Naive thymus-derived CD4-positive, alpha-beta T cell (primary cell): ENCODE data around the gene GIMAP2. TPM values are rescaled to one million over a fixed set of nuclear protein-coding genes. Genes with fewer than 3 reads are reported as not detected.

Source experiments
- ATAC-seq: fragments of 150-1000 bp; cut with Tn5 transposase; 2 replicates; pipeline ENCODE4 v1.10.0; 2021; ENCODE audit warnings: mild to moderate bottlenecking, moderate library complexity
- CTCF ChIA-PET: fragments of 350-600 bp; sonication (Branson Sonifier 250); formaldehyde crosslinking; loops from one replicate; lab custom pipeline; 2021; ENCODE audit warnings: antibody characterized with exemption; lab: Charles Lee
- POLR2A ChIA-PET: fragments of 350-600 bp; sonication (Branson Sonifier 250); formaldehyde crosslinking; loops from one replicate; lab custom pipeline; 2021; ENCODE audit warnings: antibody characterized with exemption, inconsistent platforms; lab: Charles Lee
- DNase-seq, 9 donors: peaks; one replicate each; pipeline versions ENCODE4 v3.0.0 to v3.0.0-alpha.2; 2020 to 2022; ENCODE audit warnings: mixed read lengths in 1 of 9
- H3K27ac ChIP-seq: one replicate; pipeline ENCODE4 v1.7.0; 2013; ENCODE audit warnings: mild to moderate bottlenecking, low read depth, low read length, moderate library complexity
- H3K27me3 ChIP-seq, 2 donors: one replicate each; pipeline ENCODE4 v1.7.0; 2013; ENCODE audit warnings: low read length in 2 of 2, mild to moderate bottlenecking in 2 of 2, moderate library complexity in 2 of 2; ENCODE audit not compliant: control insufficient read depth in 2 of 2, insufficient read depth in 2 of 2
- H3K36me3 ChIP-seq, 3 experiments: 1 replicate in 2 of 3; 2 replicates in 1 of 3; pipeline ENCODE4 v1.7.0; 2013; ENCODE audit warnings: low read length in 3 of 3, mild to moderate bottlenecking in 3 of 3, moderate library complexity in 1 of 3; ENCODE audit not compliant: insufficient read depth in 3 of 3, control insufficient read depth in 2 of 3
- H3K4me1 ChIP-seq, 2 donors: one replicate each; pipeline ENCODE4 v1.7.0; 2013; ENCODE audit warnings: low read length in 2 of 2, mild to moderate bottlenecking in 2 of 2, moderate library complexity in 1 of 2; ENCODE audit not compliant: control insufficient read depth in 2 of 2, insufficient read depth in 2 of 2
- H3K4me3 ChIP-seq: 2 replicates; pipeline ENCODE4 v1.7.0; 2013; ENCODE audit warnings: mild to moderate bottlenecking, low read length
- H3K9me3 ChIP-seq, 3 experiments: 1 replicate in 2 of 3; 2 replicates in 1 of 3; pipeline ENCODE4 v1.7.0; 2013; ENCODE audit warnings: low read length in 3 of 3; ENCODE audit not compliant: control insufficient read depth in 2 of 3
- H3K27ac Mint-ChIP-seq, 9 donors: one replicate each; pipeline ENCODE4 v1.8.0; 2020 to 2022; ENCODE audit warnings: mixed read lengths in 9 of 9, mild to moderate bottlenecking in 8 of 9, moderate library complexity in 5 of 9, inconsistent platforms in 2 of 9
- H3K27me3 Mint-ChIP-seq, 5 donors: one replicate each; pipeline ENCODE4 v1.8.0; 2021 to 2022; ENCODE audit warnings: mixed read lengths in 5 of 5, mild to moderate bottlenecking in 1 of 5
- H3K36me3 Mint-ChIP-seq, 5 donors: one replicate each; pipeline ENCODE4 v1.8.0; 2020 to 2022; ENCODE audit warnings: mixed read lengths in 5 of 5, mild to moderate bottlenecking in 3 of 5, inconsistent platforms in 1 of 5
- H3K4me1 Mint-ChIP-seq, 7 donors: one replicate each; pipeline ENCODE4 v1.8.0; 2020 to 2022; ENCODE audit warnings: mixed read lengths in 7 of 7, mild to moderate bottlenecking in 3 of 7, inconsistent platforms in 1 of 7
- H3K4me3 Mint-ChIP-seq, 10 donors: one replicate each; pipeline ENCODE4 v1.8.0; 2020 to 2022; ENCODE audit warnings: mild to moderate bottlenecking in 10 of 10, mixed read lengths in 10 of 10, moderate library complexity in 6 of 10, inconsistent platforms in 2 of 10
- H3K9me3 Mint-ChIP-seq, 11 donors: one replicate each; pipeline ENCODE4 v1.8.0; 2020 to 2022; ENCODE audit warnings: mixed read lengths in 11 of 11, mild to moderate bottlenecking in 4 of 11, inconsistent platforms in 1 of 11, moderate library complexity in 1 of 11
- intact Hi-C, 2 donors: fragments of 100-400 bp; cut with micrococcal nuclease; formaldehyde crosslinking; loops; one replicate each; pipeline ENCODE4 v1.15.1; 2023
- polyA plus RNA-seq, 2 donors: library from polyadenylated mRNA; unstranded; fragments of 300-500 nt; fragmentation: Illumina TruSeq; gene quantifications; one replicate each; pipeline ENCODE4 v1.2.3, GENCODE V29; 2021
- total RNA-seq, 6 experiments: library from RNA in 5 of 6; stranded (reverse) in 5 of 6; gene quantifications; 1 replicate in 5 of 6; 2 replicates in 1 of 6; pipeline ENCODE4 v1.2.3 and lab custom pipeline; 2021 to 2026

The GIMAP2 gene
- total and polyA plus RNA-seq, 7 experiments from 2014 or later, result 79.4 to 286 (median 150) TPM

- H3K27ac ChIP-seq, result peak overlapping the region; percentile 78
- Mint-ChIP-seq H3K27me3 (no peaks in the 10 kb centered on the region), H3K4me3 (peak overlapping the region; percentile 63 to 84 (median 76)), H3K4me1 (peaks cover 51 to 92% (median 89%) of the 10 kb centered on the region in 7 donors), H3K36me3 (peaks cover 9 to 46% (median 13%) of the 10 kb centered on the region in 5 donors), H3K27ac (peak overlapping the region; percentile 73 to 100 (median 97)), H3K9me3 (peaks cover under 1 to 33% (median 9%) of the 10 kb centered on the region in 11 donors)
- no peaks in the 10 kb centered on the region for H3K36me3 ChIP-seq
- H3K4me3 ChIP-seq, result peak overlapping the region; percentile 15
- peak; percentile 20 for ATAC-seq
- H3K4me1 ChIP-seq, result peaks cover 76 to 79% of the 10 kb centered on the region in 2 donors
- peak in 5 of 9 donors; percentile 27 to 52 (median 37) for DNase-seq
- intact Hi-C loops, result loop anchor here (1.0 to 10.0 kb wide), 5 partner anchors 11 to 311 kb away; partner anchors contain the start of genes GIMAP1 (in 1 of the 2) and KCNH2 (in 1 of the 2)
- no peaks in the 10 kb centered on the region for H3K27me3 ChIP-seq
- ChIA-PET POLR2A (interaction anchor here (0.8 to 6.2 kb wide), 6 partner anchors 9 to 147 kb away, joined by 3 to 64 read pairs (median 5); partner anchors contain the start of genes GIMAP1, GIMAP2 and GIMAP4), CTCF (interaction anchor here (0.5 kb wide), 1 partner anchor 92 kb away, joined by 3 read pairs; no protein-coding TSS in a partner anchor)
- no peaks in the 10 kb centered on the region for H3K9me3 ChIP-seq
These were observed 21.6 kb upstream of the GIMAP2 start for GRCh38 chr7:150663802-150664494.

- H3K27ac ChIP-seq, result peak overlapping the region; percentile 78
- peaks cover 87 to 90% of the 10 kb centered on the region in 2 donors for H3K4me1 ChIP-seq
- Mint-ChIP-seq H3K4me3 (peak overlapping the region; percentile 41 to 84 (median 68)), H3K36me3 (peaks cover 5 to 44% (median 10%) of the 10 kb centered on the region in 5 donors), H3K9me3 (peaks cover 2 to 26% (median 10%) of the 10 kb centered on the region in 11 donors), H3K27me3 (no peaks in the 10 kb centered on the region), H3K27ac (peak overlapping the region; percentile 73 to 100 (median 97)), H3K4me1 (peaks cover 54 to 100% (median 94%) of the 10 kb centered on the region in 7 donors)
- POLR2A ChIA-PET, result interaction anchor here (0.6 to 6.6 kb wide), 19 partner anchors 8 to 213 kb away, joined by 3 to 88 read pairs (median 7); partner anchors contain the start of genes GIMAP1, GIMAP2, GIMAP4 and GIMAP6
- H3K27me3 ChIP-seq, result no peaks in the 10 kb centered on the region
- no peaks in the 10 kb centered on the region for H3K9me3 ChIP-seq
- peak overlapping the region; percentile 25 for H3K4me3 ChIP-seq
- no peaks in the 10 kb centered on the region for H3K36me3 ChIP-seq
- intact Hi-C loops, result loop anchor here (5.0 to 10.0 kb wide), 3 partner anchors 183 to 417 kb away; partner anchors contain the start of genes FASTK (in 1 of the 2), KCNH2 (in 1 of the 2) and TMUB1 (in 1 of the 2)
- no peak for DNase-seq
- ATAC-seq, result no peak
- CTCF ChIA-PET, result no interaction called here
These were observed 20.3 kb upstream of the GIMAP2 start for GRCh38 chr7:150665089-150665748.

- H3K36me3 Mint-ChIP-seq, result peaks cover 5 to 45% (median 8%) of the 10 kb centered on the region in 5 donors
These were observed 19.6 kb upstream of the GIMAP2 start for GRCh38 chr7:150665896-150666295.

GRCh38 chr7:150666412-150666811 lies 19.1 kb upstream of the GIMAP2 start:
- H3K27ac Mint-ChIP-seq, result peak overlapping the region; percentile 73 to 100 (median 97)
- peaks cover 2 to 28% (median 12%) of the 10 kb centered on the region in 11 donors for H3K9me3 Mint-ChIP-seq
- peaks cover 59 to 100% (median 94%) of the 10 kb centered on the region in 7 donors for H3K4me1 Mint-ChIP-seq
- peaks cover 4 to 44% (median 9%) of the 10 kb centered on the region in 5 donors for H3K36me3 Mint-ChIP-seq
- peak overlapping the region; percentile 78 for H3K27ac ChIP-seq
- H3K4me1 ChIP-seq, result peaks cover 90 to 94% of the 10 kb centered on the region in 2 donors
- H3K27me3 Mint-ChIP-seq, result no peaks in the 10 kb centered on the region
- no peaks in the 10 kb centered on the region for H3K27me3 ChIP-seq
- peak overlapping the region; percentile 39 for H3K4me3 ChIP-seq
- H3K9me3 ChIP-seq, result no peaks in the 10 kb centered on the region
- H3K4me3 Mint-ChIP-seq, result peak overlapping the region in 9 of 10 donors; percentile 23 to 84 (median 56)
- ChIA-PET CTCF (interaction anchor here (0.8 to 1.2 kb wide), 2 partner anchors 50 to 218 kb away, joined by 3 read pairs; partner anchors contain the start of gene GIMAP1), POLR2A (interaction anchor here (0.7 to 6.6 kb wide), 27 partner anchors 9 to 215 kb away, joined by 3 to 88 read pairs (median 5); partner anchors contain the start of genes GIMAP1, GIMAP2, GIMAP4 and GIMAP6)
- intact Hi-C loops, result loop anchor here (5.0 to 10.0 kb wide), 3 partner anchors 184 to 416 kb away; partner anchors contain the start of genes FASTK (in 1 of the 2), KCNH2 (in 1 of the 2) and TMUB1 (in 1 of the 2)
- DNase-seq (no peak), ATAC-seq (no peak)
- H3K36me3 ChIP-seq, result no peaks in the 10 kb centered on the region

More at GRCh38 chr7:150665896-150666295, 19.6 kb upstream of the GIMAP2 start:
- Histone ChIP-seq H3K4me1 (peaks cover 92 to 94% of the 10 kb centered on the region in 2 donors), H3K36me3 (no peaks in the 10 kb centered on the region), H3K27me3 (no peaks in the 10 kb centered on the region), H3K4me3 (peak overlapping the region; percentile 39), H3K27ac (peak overlapping the region; percentile 78), H3K9me3 (no peaks in the 10 kb centered on the region)
- peak overlapping the region; percentile 73 to 100 (median 97) for H3K27ac Mint-ChIP-seq
- DNase-seq (peak in 2 of 9 donors; percentile 26 to 31), ATAC-seq (peak; percentile 56)
- ChIA-PET CTCF (no interaction called here), POLR2A (interaction anchor here (0.8 to 6.6 kb wide), 19 partner anchors 8 to 214 kb away, joined by 3 to 88 read pairs (median 7); partner anchors contain the start of genes GIMAP1, GIMAP2, GIMAP4 and GIMAP6)
- peak overlapping the region; percentile 23 to 84 (median 54) for H3K4me3 Mint-ChIP-seq
- H3K27me3 Mint-ChIP-seq, result no peaks in the 10 kb centered on the region
- intact Hi-C loops, result loop anchor here (5.0 to 10.0 kb wide), 3 partner anchors 184 to 416 kb away; partner anchors contain the start of genes FASTK (in 1 of the 2), KCNH2 (in 1 of the 2) and TMUB1 (in 1 of the 2)
- H3K4me1 Mint-ChIP-seq, result peaks cover 59 to 100% (median 94%) of the 10 kb centered on the region in 7 donors
- peaks cover 2 to 24% (median 10%) of the 10 kb centered on the region in 11 donors for H3K9me3 Mint-ChIP-seq

- ChIA-PET CTCF (interaction anchor here (0.6 to 1.8 kb wide), 6 partner anchors 10 to 220 kb away, joined by 3 to 5 read pairs (median 4); partner anchors contain the start of genes GIMAP2 and GIMAP6), POLR2A (interaction anchor here (0.8 to 6.6 kb wide), 34 partner anchors 8 to 217 kb away, joined by 3 to 88 read pairs (median 5); partner anchors contain the start of genes GIMAP1, GIMAP2, GIMAP4 and GIMAP5)
- H3K27ac Mint-ChIP-seq, result peak overlapping the region; percentile 73 to 100 (median 97)
- peak in 8 of 9 donors; percentile 66 to 87 (median 81) for DNase-seq
- Histone ChIP-seq H3K4me1 (peaks cover 71 to 86% of the 10 kb centered on the region in 2 donors), H3K9me3 (no peaks in the 10 kb centered on the region), H3K36me3 (no peaks in the 10 kb centered on the region), H3K27ac (peak overlapping the region; percentile 78), H3K4me3 (peak overlapping the region; percentile 30), H3K27me3 (no peaks in the 10 kb centered on the region)
- peaks cover 5 to 48% (median 12%) of the 10 kb centered on the region in 5 donors for H3K36me3 Mint-ChIP-seq
- H3K9me3 Mint-ChIP-seq, result peaks cover 2 to 45% (median 21%) of the 10 kb centered on the region in 11 donors
- peak; percentile 88 for ATAC-seq
- H3K4me3 Mint-ChIP-seq, result peak overlapping the region; percentile 57 to 85 (median 72)
- intact Hi-C loops, result loop anchor here (1.0 to 10.0 kb wide), 16 partner anchors 8 to 414 kb away; partner anchors contain the start of genes GIMAP1 (in 2 of the 2), GIMAP2 (in 2 of the 2), GIMAP6 (in 2 of the 2) and FASTK (in 1 of the 2)
- peaks cover 58 to 99% (median 94%) of the 10 kb centered on the region in 7 donors for H3K4me1 Mint-ChIP-seq
- no peaks in the 10 kb centered on the region for H3K27me3 Mint-ChIP-seq
These were observed 17.0 kb upstream of the GIMAP2 start for GRCh38 chr7:150668472-150668911.
